CD4-positive, alpha-beta T cell treated with Interleukin-2 at 100 ng/mL for 4 hours (primary cell): ENCODE data around the gene AOAH.

ENCODE experiments used
- DNase-seq: peaks from one replicate; pipeline ENCODE4 v3.0.0-alpha.2; 2020; ENCODE audit warnings: low spot score

Gene AOAH

GRCh38 chr7:36549029-36549428 lies 175.3 kb downstream of the AOAH start:
- DNase-seq = no peak

GRCh38 chr7:36547416-36547815 lies 176.9 kb downstream of the AOAH start:
- DNase-seq = no peak

GRCh38 chr7:36546331-36546730 lies 178.0 kb downstream of the AOAH start:
- DNase-seq = no peak

GRCh38 chr7:36545291-36545690 lies 179.0 kb downstream of the AOAH start:
- DNase-seq = no peak

GRCh38 chr7:36538126-36538525 lies 186.2 kb downstream of the AOAH start:
- no peak for DNase-seq

GRCh38 chr7:36535866-36536664 lies 188.2 kb downstream of the AOAH start:
- DNase-seq = no peak

GRCh38 chr7:36533717-36534116 lies 190.6 kb downstream of the AOAH start:
- DNase-seq = no peak

- no peak for DNase-seq
Observed at GRCh38 chr7:36532981-36533499, 191.3 kb downstream of the AOAH start.

GRCh38 chr7:36531951-36532350 lies 192.3 kb downstream of the AOAH start:
- no peak for DNase-seq

GRCh38 chr7:36530456-36530855 lies 193.8 kb downstream of the AOAH start:
- DNase-seq = no peak

GRCh38 chr7:36527549-36527913 lies 196.8 kb downstream of the AOAH start:
- DNase-seq = no peak

- no peak for DNase-seq
Observed at GRCh38 chr7:36526863-36527548, 197.3 kb downstream of the AOAH start.

- DNase-seq = no peak
Observed at GRCh38 chr7:36523371-36524101, 200.8 kb downstream of the AOAH start.

GRCh38 chr7:36522453-36523007 lies 201.8 kb downstream of the AOAH start:
- DNase-seq = no peak

- DNase-seq = no peak
Observed at GRCh38 chr7:36521911-36522310, 202.4 kb downstream of the AOAH start.

GRCh38 chr7:36521133-36521532 lies 203.2 kb downstream of the AOAH start:
- no peak for DNase-seq

GRCh38 chr7:36515847-36516246 lies 208.4 kb downstream of the AOAH start:
- DNase-seq = no peak

GRCh38 chr7:36514289-36515243 lies 209.7 kb downstream of the AOAH start:
- DNase-seq = no peak

- no peak for DNase-seq
Observed at GRCh38 chr7:36513393-36513792, 210.9 kb downstream of the AOAH start.

- DNase-seq = no peak
Observed at GRCh38 chr7:36512616-36513015, 211.7 kb downstream of the AOAH start.

- no peak for DNase-seq
Observed at GRCh38 chr7:36509962-36510361, 214.3 kb downstream of the AOAH start.
